Hepatocyte (in vitro differentiated cells): Measurements from ENCODE around the gene GFM1.
"Not testable (repeated sequence)": the region's sequence is repeated elsewhere in the genome, so short reads cannot be mapped to it uniquely, and the experiment has no call there.

ENCODE experiments used
- CTCF ChIP-seq: fragments of 200-600 bp; sonication (generic); IDR thresholded peaks from 2 replicates; pipeline ENCODE4 v1.5.1; 2016; ENCODE audit warnings: antibody characterized with exemption, mild to moderate bottlenecking; ENCODE audit not compliant: poor library complexity
- EZH2 ChIP-seq: fragments of 200-600 bp; sonication (generic); IDR thresholded peaks from 2 replicates; pipeline ENCODE4 v1.6.1; 2016; ENCODE audit warnings: antibody characterized with exemption, mild to moderate bottlenecking, borderline replicate concordance

GRCh38 chr3:158693866-158694456 is 49.6 kb downstream of the GFM1 start:
- TF ChIP-seq CTCF, EZH2: not testable (repeated sequence)
